ENCODE measurements around the gene DPH5.

DNA sequence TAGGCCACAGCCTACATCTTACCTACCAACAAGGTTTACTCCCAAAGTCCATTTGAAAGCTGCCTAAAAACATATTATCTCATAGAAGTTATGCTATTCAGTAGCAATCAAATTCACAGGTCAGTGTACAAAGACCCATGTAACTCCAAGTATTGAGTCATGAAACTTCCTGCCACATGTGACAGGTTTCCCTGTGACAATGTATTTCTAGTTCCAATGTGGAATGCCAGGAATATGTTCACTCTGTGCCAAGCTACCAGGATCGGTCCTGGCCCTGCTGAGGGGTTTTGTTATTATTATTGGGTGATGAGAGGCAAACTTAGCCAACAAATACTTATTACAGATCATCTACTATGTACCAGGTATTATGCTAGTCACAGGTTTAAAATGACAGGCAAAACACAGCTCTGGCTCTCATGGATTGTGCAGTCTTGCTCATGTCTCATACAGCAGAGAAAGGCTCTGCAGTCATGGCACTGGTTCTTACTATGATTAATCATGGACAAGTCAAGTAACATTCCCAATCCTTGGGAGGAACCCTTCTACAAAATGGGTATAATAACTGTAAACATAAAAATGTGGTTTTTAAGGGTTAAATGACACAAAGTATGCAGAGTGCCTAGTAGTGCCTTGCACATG is 22.5 kb downstream of the DPH5 start:
- TF ChIP-seq, protein P1, sequence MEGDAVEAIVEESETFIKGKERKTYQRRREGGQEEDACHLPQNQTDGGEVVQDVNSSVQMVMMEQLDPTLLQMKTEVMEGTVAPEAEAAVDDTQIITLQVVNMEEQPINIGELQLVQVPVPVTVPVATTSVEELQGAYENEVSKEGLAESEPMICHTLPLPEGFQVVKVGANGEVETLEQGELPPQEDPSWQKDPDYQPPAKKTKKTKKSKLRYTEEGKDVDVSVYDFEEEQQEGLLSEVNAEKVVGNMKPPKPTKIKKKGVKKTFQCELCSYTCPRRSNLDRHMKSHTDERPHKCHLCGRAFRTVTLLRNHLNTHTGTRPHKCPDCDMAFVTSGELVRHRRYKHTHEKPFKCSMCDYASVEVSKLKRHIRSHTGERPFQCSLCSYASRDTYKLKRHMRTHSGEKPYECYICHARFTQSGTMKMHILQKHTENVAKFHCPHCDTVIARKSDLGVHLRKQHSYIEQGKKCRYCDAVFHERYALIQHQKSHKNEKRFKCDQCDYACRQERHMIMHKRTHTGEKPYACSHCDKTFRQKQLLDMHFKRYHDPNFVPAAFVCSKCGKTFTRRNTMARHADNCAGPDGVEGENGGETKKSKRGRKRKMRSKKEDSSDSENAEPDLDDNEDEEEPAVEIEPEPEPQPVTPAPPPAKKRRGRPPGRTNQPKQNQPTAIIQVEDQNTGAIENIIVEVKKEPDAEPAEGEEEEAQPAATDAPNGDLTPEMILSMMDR (conservative IDR thresholded peaks at IDR 0.05; ENCODE audit: low read length) = no peak
- TF ChIP-seq EZH2phosphoT487 (IDR thresholded peaks at IDR 0.05; ENCODE audit: borderline replicate concordance, low read depth, low read length) = no peak

Measured in OCI-LY7 (cell line).